Activated T-helper 1 cell treated with Interleukin-2 at 50 U/mL for 16 hours (primary cell): ENCODE results near the gene CEP104.

Experiments used
- DNase-seq: peaks from one replicate; pipeline ENCODE4 v3.0.0-alpha.2; 2020; ENCODE audit warnings: low read depth

CEP104 gene

DNA sequence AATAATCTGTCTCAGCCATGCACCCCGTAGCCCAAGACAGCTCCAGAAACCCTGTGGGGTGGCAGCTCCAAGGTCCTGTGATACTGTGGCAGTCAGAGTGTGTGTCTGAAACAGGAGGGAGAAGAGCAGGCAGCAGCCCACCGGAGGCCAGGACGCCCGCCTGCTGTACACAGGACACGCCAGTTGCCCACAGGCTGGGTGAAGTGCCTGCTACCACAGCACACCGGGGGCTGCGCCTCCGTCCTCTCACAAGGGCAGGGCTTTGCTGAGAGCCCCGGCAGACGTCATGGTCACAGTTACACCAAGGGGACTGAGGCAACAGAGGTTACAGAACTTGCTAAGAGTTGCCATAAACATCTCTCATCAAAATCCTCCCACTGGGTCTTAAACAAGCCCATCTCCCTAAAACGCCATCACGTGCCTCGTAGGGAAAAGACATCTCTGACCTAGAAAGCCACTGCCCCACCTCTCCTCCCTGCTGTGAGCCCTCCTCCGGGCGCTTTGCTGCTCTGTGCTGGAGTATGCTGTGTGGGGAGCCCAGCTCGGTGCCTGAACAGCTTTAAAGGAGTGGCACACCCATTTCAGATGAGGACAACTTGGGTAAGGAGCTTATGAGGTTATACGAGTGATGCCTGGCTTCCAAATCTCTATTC lies 37.7 kb upstream of the CEP104 start:
- DNase-seq = no peak

DNA sequence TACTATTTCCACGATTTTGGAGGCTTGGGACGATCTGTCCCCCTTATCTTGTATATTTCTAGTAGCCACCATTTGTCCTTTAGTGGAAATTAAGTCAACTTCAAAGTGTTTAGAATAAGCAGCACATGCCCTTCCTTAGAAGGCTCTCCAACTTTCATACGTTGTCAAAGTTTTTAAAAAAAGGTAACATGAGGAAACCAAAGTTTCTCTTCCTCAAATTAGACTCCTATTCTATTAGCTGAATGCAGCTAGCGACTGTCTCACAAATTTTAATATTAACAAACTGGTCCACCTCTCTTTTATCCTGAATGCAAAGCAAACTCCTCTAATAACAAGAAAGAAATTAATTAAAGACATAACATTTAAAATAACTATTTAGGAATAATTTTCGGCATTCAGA lies 36.2 kb upstream of the CEP104 start:
- DNase-seq = no peak

GRCh38 chr1:3892748-3893147 lies 35.7 kb upstream of the CEP104 start:
- DNase-seq = no peak

DNA sequence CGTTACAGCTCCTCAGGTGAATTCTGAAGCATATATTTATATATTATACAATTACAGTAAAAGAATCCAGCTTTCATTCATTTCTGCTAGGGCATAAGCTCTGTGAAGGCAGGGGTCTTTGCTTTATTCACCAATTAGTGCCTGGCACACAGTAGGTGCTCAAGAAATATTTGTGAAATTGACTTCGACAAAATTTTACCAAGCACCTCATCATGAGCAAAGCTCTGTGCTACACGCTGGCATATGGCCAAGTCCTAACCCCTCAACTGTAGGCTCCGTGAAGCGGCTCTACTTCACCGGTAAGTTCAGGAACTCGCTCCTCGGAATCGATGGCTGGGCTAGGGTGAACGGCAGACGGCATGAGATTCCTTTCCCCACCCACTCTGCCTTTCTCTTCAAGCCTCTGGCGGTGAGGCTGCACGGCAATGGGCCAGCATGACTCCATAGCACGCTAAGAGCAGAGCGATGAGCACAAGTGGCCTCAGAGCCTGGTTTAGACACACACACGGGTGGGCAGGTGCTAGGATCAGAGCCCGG lies 34.4 kb upstream of the CEP104 start:
- no peak for DNase-seq

GRCh38 chr1:3890389-3891328 lies 33.6 kb upstream of the CEP104 start:
- DNase-seq = no peak

DNA sequence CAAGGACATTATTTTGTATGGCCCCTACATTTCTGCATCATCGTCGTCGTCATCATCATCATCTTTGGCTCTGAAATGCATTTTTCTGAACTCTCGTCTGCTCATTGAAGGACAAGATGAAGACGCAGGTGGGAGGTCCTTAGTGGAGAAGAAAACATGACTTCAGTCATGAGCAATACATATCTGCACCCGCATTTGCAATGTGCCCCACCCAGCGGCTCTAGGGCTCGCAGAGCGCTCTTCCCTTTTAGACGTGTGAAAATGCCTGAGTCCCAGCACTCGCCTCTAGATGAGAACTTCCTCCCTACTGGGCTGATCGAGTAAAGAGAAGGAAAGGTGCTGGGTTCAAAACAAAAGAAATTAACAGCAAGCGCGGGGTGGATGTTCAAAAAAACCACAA lies 32.9 kb upstream of the CEP104 start:
- no peak for DNase-seq

DNA sequence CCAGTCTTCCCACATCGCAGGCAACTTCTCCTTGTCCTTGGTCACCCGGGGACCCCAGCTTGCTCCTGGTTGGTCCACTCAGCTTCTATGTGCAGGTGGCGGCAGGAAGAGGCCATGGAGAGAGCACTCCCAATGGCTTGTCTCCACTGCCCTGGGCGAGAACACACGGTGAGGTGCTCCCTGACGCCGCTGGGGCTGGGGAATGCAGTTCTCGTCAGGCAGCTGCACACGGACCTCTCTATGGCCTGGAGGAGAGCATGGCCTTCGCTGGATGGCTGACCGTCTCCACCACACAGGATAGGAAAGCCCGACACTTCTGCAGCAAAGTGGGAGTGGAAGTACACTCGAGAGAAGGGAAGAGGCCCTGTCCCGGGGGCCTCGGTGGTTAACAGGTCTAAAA lies 31.3 kb upstream of the CEP104 start:
- no peak for DNase-seq

DNA sequence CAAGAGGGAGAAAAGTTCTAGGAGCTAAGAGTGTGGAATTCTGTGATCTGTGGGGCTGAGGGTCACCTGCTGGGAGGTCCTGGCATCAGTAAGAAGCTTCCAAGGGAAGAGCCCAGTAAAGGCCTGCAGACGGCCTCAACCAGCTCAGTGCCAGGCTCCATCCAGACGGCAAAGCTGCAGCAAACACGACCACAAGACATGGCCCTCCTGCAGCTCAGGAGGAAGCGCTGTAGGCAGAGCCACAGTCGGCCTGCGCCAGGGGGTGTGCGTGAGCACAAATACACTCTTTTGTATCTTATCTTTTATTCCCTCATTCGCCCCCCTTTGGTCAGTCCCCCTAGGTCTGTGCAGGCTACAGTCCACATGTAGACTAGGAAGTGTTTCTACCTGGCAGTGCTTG lies 29.7 kb upstream of the CEP104 start:
- no peak for DNase-seq

DNA sequence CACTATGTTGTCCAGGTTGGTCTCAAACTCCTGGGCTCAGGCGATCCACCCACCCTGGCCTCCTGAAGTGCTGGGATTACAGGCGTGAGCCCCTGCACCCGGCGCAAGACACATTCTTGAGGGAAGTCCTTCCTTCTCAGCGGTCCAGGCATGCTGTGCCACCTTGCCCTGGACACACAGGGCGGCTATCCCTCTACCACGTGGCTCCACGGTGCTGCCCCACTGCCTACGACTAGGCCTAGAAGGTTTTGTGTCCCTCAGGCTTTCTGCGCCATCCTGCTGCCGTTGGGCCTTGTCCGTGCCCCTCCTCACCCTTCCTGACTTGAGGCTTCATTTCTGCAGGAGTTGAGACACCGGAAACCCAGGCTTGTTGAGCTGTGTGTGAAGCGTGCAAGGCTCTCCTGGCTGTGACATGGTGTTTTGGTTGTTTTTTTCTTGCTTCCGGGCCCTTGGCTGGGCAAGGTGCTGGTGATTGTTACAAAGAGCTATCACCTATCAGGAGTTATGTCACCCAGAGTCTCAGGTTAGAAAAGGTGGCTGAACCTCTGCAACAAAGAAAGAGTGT lies 29.2 kb upstream of the CEP104 start:
- DNase-seq = no peak

- no peak for DNase-seq
Observed at GRCh38 chr1:3885611-3886010, 28.6 kb upstream of the CEP104 start.

DNA sequence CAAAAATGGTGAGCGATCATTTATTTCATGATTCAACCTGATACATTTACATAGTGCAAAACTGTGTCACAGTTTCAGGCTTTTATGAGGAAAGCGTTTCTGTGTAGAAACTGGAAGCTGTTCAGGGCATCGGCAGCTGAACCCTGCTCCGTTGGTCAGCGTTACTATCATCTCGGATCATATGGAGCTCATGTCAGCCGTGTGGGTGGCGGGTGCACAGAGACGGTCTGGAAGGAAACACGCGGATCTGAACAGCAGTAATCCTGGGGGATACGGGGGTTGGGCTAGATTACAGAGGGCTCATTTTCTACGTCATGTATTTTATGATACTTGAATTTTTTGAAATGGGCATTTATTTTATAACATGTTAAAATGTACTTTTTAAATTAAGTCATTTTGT lies 28.0 kb upstream of the CEP104 start:
- no peak for DNase-seq

DNA sequence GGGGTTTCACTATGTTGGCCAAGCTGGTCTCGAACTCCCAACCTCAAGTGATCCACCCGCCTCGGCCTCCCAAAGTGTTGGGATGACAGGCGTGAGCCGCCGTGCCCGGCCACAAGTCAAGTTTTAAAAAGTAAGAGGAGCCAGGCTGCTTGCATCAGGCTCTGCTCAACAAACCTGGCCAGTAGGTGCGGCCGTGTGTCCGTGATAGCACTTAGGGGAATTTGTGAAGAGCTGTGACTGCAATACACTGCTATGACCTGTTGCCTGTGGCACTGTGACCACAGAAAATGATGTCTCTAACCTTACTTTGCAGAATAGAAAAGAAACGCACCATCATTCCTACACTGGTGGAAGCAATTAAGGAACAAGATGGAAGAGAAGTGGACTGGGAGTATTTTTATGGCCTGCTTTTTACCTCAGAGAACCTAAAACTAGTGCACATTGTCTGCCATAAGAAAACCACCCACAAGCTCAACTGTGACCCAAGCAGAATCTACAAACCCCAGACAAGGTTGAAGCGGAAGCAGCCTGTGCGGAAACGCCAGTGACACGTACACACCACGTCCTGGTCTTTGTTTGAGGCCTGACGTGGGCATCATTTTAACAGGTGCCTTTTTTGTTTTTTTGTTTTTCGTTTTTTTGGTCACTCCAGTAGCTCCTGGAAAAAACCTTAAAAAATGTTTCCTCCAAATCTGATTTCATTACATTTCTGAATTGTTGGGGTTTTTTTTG lies 26.3 kb upstream of the CEP104 start:
- no peak for DNase-seq

DNA sequence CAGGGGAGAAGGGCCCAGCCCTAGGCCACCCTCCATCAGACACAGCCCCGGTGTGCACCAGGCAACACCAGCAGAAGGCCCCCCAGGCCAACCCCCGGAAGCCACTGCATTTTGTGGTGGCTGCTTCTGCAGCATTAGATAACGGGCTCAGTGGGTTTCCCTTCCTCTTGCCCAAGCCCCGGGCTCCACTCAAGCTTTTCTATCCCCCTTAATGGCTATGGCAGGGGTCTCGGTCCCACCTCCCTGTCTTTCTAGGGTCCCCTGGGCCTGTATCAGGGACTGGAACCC lies 24.1 kb upstream of the CEP104 start:
- no peak for DNase-seq

GRCh38 chr1:3880429-3881192 lies 23.6 kb upstream of the CEP104 start:
- no peak for DNase-seq

DNA sequence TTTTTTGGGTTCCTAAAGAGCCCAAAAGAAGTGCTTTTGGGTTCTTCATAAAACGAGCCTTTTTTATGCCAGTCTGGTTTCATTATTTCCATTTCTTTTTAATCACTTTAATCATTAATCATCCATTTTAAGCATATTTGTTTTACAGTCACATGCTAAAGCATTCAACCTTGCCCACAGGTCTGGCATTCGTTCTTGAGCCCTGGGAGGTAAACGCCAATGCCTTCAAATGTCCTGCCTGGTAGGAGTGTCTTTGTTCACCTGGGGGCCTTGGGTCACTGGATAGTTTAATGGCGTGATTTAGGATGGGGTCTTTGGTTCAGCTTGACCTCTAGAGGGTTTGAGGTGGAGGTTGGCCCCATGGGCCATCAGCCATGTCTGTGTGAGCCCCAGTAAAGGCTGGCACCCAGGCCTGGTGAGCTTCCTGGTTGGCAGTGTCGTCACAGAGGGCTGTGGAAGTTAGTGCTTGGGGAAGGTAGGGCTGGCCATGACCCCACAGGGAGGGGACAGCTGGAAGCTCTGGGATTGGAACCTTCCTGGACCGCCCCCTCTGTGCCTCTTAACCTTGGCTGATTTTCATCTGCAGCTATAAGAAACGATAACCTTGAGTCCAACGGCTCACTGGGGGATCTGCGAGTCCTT lies 22.9 kb upstream of the CEP104 start:
- no peak for DNase-seq

DNA sequence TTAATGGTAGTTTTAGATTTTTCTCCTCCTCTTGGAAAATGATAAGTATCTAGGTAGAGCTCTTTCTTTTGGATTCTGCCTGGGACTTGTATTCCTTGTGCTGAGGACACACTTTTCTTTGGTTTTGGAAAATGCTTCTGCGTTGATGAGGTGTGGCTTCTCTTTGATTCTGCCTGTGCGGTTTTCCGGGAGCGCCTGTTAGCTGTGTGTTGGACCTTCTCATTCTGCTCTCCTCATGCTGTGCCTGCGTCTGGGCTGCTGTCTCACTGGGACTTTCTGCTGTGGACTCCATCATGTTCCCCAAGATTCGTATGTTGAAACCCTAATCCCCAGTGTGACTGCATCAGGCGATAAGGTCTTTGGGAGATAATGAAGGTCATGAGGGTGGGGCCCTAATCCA lies 22.1 kb upstream of the CEP104 start:
- no peak for DNase-seq

- DNase-seq = no peak
Observed at GRCh38 chr1:3876716-3877115, 19.7 kb upstream of the CEP104 start.

DNA sequence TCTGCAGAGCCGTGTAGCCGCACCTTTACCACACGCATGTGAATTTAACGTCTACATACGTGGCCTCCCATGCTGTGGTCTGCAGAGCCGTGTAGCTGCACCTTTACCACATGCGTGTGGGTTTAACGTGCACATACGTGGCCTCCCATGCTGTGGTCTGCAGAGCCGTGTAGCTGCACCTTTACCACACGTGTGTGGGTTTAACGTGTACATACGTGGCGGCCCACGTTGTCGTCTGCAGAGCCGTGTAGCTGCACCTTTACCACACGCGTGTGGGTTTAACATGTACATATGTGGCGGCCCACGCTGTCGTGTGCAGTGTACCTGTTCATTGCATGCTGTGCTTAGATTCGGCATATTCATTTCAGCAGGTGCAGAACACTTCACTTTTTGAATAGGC lies 17.7 kb upstream of the CEP104 start:
- DNase-seq = no peak

DNA sequence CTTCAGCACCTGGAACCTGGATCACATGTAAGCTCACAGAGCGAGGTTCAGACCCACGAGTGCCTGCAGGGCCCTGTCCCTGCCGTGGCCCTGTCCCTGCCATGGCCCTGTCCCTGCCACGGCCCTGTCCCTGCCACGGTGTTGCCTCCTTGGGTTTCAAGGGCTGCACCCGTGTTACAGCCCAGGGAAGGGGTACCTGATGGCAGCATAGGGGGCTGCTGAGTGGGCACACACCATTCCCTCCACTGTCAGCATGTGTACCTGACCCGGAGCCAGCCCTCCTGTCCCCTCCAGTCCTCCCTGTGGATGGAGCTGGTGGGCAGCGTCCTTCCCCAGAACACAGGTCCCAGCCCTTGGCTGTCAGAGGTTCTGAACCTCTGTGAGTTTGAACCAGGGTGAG lies 15.5 kb upstream of the CEP104 start:
- DNase-seq = no peak

- no peak for DNase-seq
Observed at GRCh38 chr1:3871451-3871805, 14.4 kb upstream of the CEP104 start.

GRCh38 chr1:3869751-3870301 lies 12.8 kb upstream of the CEP104 start:
- DNase-seq = no peak
